Kidney (tissue), 14 donors: ENCODE data around the gene INTS13. TPM values are rescaled to one million over a fixed set of nuclear protein-coding genes. Genes with fewer than 3 reads are reported as not detected.
A peak's percentile ranks its signal among the peaks of the same experiment; 100 is the strongest.
"Not testable (repeated sequence)": the region's sequence is repeated elsewhere in the genome, so short reads cannot be mapped to it uniquely, and the experiment has no call there.

Experiments used
- DNase-seq, 5 donors: peaks; one replicate each; pipeline ENCODE4 v3.0.0-alpha.2; 2013 to 2020
- FAIRE-seq: peaks from 2 replicates; lab custom pipeline; 2012; peaks lifted over from hg19 to GRCh38; lab: Jason Lieb, UNC
- H3K27ac ChIP-seq, 2 donors: one replicate each; pipeline ENCODE4 v1.7.0; 2013; ENCODE audit warnings: low read depth in 2 of 2, low read length in 2 of 2, inconsistent platforms in 1 of 2
- H3K27me3 ChIP-seq: one replicate; pipeline ENCODE4 v1.7.1; 2013; ENCODE audit warnings: low read length, inconsistent platforms; ENCODE audit not compliant: control insufficient read depth, insufficient read depth
- H3K36me3 ChIP-seq, 3 donors: one replicate each; pipeline versions ENCODE4 v1.7.0 to v1.7.1; 2013; ENCODE audit warnings: low read length in 3 of 3, control low read depth in 1 of 3, inconsistent platforms in 1 of 3; ENCODE audit not compliant: insufficient read depth in 3 of 3, control insufficient read depth in 2 of 3
- H3K4me1 ChIP-seq, 3 donors: one replicate each; pipeline versions ENCODE4 v1.7.0 to v1.7.1; 2013; ENCODE audit warnings: low read length in 3 of 3, inconsistent platforms in 1 of 3, low read depth in 1 of 3; ENCODE audit not compliant: control insufficient read depth in 2 of 3, insufficient read depth in 2 of 3
- H3K4me3 ChIP-seq, 3 donors: one replicate each; pipeline versions ENCODE4 v1.7.0 to v1.8.1; 2013; ENCODE audit warnings: low read length in 3 of 3, control low read depth in 1 of 3, inconsistent platforms in 1 of 3
- H3K9ac ChIP-seq, 3 donors: one replicate each; pipeline versions ENCODE4 v1.7.0 to v1.7.1; 2013; ENCODE audit warnings: low read length in 3 of 3, control low read depth in 1 of 3, inconsistent platforms in 1 of 3
- H3K9me3 ChIP-seq, 3 donors: one replicate each; pipeline versions ENCODE4 v1.7.0 to v1.7.1; 2013; ENCODE audit warnings: low read length in 3 of 3, control low read depth in 1 of 3, inconsistent platforms in 1 of 3; ENCODE audit not compliant: control insufficient read depth in 2 of 3, insufficient read depth in 1 of 3
- CTCF ChIP-seq: IDR thresholded peaks from 3 replicates; pipeline ENCODE4 v1.5.1; 2012; ENCODE audit warnings: mild to moderate bottlenecking, moderate library complexity, borderline replicate concordance; ENCODE audit not compliant: insufficient read depth; ENCODE audit errors: extremely low read depth
- intact Hi-C: fragments of 100-400 bp; cut with DNase I; formaldehyde crosslinking; loops from one replicate; pipeline ENCODE4 v1.11.1; 2022
- polyA plus RNA-seq: library from polyadenylated mRNA; stranded (reverse); fragments of 350-450 nt; fragmentation: Illumina TruSeq; extraction: RNeasy Lipid Tissue Mini Kit (QIAGEN cat#74804); gene quantifications from one replicate; pipeline ENCODE4 v1.2.3, GENCODE V29; 2014; ENCODE audit warnings: low read depth, low replicate concordance; ENCODE audit not compliant: insufficient read depth
- total RNA-seq: library from RNA; stranded (reverse); fragmentation: NEBNext Ultra II Directional; extraction: Animal tissue kit (Norgen Biotek cat#: 25700); gene quantifications from one replicate; pipeline ENCODE4 v1.2.1, GENCODE V29; 2021
- donor health status: control.
- donor health status: control.
- donor health status: control.
- donor health status: control.
- donor health status: control.
- donor health status: DM: yes; HTN: yes; CAD: no.
- donor health status: Normal renal cell carcinoma (clear cell type).

INTS13 gene
- total and polyA plus RNA-seq, 2 donors from 2014 or later, result 11.6 to 17.2 TPM

- Histone ChIP-seq H3K36me3 (no peaks in the 10 kb centered on the region), H3K4me3 (no peak overlapping the region), H3K9me3 (no peaks in the 10 kb centered on the region), H3K27me3 (no peaks in the 10 kb centered on the region), H3K4me1 (peaks cover 0 to 5% (median 0%) of the 10 kb centered on the region in 3 donors), H3K9ac (no peak overlapping the region), H3K27ac (no peak overlapping the region)
- intact Hi-C loops, result no loop called here
- TF ChIP-seq CTCF, result no peak
- FAIRE-seq (no peak), DNase-seq (no peak)
Measured at GRCh38 chr12:26868447-26869103, 69.2 kb downstream of the INTS13 start.

- Histone ChIP-seq H3K27ac (no peak overlapping the region), H3K4me1 (peaks cover 0 to 5% (median 0%) of the 10 kb centered on the region in 3 donors), H3K27me3 (no peaks in the 10 kb centered on the region), H3K36me3 (no peaks in the 10 kb centered on the region), H3K9me3 (no peaks in the 10 kb centered on the region), H3K9ac (no peak overlapping the region), H3K4me3 (no peak overlapping the region)
- FAIRE-seq (no peak), DNase-seq (no peak)
- intact Hi-C loops, result no loop called here
- TF ChIP-seq CTCF, result no peak
Measured at GRCh38 chr12:26867080-26867479, 70.7 kb downstream of the INTS13 start.

- H3K27ac ChIP-seq, result no peak overlapping the region
- H3K9ac ChIP-seq, result no peak overlapping the region
- intact Hi-C loops, result no loop called here
- H3K4me1 ChIP-seq, result no peaks in the 10 kb centered on the region
- peak; percentile 23 for TF ChIP-seq CTCF
- no peaks in the 10 kb centered on the region for H3K27me3 ChIP-seq
- DNase-seq, result no peak
- no peaks in the 10 kb centered on the region for H3K9me3 ChIP-seq
- no peaks in the 10 kb centered on the region for H3K36me3 ChIP-seq
- no peak overlapping the region for H3K4me3 ChIP-seq
- FAIRE-seq, result no peak
Measured at GRCh38 chr12:26863515-26863914, 74.3 kb downstream of the INTS13 start.

DNA sequence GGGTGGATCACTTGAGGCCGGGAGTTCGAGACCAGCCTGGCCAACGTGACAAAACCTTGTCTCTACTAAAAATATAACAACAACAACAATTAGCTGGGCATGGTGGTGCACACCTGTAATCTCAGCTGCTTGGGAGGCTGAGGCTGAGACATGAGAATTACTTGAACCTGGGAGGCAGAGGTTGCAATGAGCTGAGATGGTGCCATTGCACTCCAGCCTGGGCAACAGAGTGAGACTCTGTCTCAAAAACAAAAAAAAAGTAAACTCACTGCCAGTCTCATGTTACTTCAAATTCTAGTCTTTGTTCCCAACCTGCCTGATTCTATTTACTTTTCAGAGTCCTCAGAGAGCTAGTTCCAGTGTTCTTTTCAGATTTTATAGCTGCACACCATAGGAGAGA lies 75.0 kb downstream of the INTS13 start:
- intact Hi-C loops, H3K9me3 ChIP-seq, H3K9ac ChIP-seq, H3K27ac ChIP-seq, H3K4me3 ChIP-seq, DNase-seq, FAIRE-seq, H3K27me3 ChIP-seq, H3K36me3 ChIP-seq, H3K4me1 ChIP-seq: not testable (repeated sequence)
